GM10847 (cell line): Measurements from ENCODE around the gene VAV2.

ENCODE experiments used
- POLR2A ChIP-seq: IDR thresholded peaks from 2 replicates; pipeline ENCODE4 v1.6.1; 2011; ENCODE audit not compliant: insufficient read length; ENCODE audit errors: extremely low read depth

Gene VAV2

DNA sequence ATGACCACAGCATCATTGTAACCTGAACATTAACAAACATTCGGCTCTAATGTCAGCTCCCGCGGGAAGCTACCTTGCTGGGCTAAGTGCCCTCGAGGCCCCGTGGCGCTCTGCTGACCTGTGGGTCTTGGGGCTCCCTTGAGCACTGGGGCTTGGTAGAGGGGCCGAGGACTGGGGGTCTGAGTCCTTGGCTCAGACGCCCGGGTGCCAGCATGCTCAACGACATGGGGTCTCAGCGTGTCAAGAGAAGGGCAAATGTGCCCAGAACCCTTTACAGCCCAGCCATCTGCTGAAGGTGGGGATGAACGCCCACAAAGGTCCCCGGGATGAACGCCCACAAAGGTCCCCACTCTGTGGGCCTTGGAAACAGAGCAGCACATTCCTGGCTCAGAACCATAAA lies 214.3 kb downstream of the VAV2 start:
- TF ChIP-seq POLR2A, result no peak

GRCh38 chr9:133777068-133777791 lies 214.9 kb downstream of the VAV2 start:
- no peak for TF ChIP-seq POLR2A

GRCh38 chr9:133775951-133776905 lies 215.9 kb downstream of the VAV2 start:
- no peak for TF ChIP-seq POLR2A

DNA sequence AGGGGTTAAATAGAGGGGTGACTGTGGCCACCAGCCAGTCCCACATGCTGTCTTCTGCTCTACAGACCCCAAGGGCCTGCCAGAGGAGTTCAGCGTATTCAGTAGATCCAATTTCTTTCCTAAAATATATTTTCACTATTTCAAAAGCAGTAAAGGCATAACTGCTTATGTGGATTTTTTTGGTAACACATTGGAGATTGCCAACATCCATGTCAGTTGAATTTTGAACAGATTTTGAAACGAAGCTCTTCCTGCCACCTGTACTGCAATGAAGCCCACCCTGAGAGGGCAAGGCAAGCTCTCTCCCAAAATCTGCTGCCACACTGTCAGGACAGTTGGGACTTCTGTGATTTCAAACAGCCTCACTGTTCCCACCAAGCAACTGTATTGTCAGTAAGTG lies 216.8 kb downstream of the VAV2 start:
- TF ChIP-seq POLR2A, result no peak

- no peak for TF ChIP-seq POLR2A
These were observed 217.3 kb downstream of the VAV2 start for GRCh38 chr9:133774799-133775198.

- TF ChIP-seq POLR2A, result no peak
These were observed 218.1 kb downstream of the VAV2 start for GRCh38 chr9:133773889-133774655.

DNA sequence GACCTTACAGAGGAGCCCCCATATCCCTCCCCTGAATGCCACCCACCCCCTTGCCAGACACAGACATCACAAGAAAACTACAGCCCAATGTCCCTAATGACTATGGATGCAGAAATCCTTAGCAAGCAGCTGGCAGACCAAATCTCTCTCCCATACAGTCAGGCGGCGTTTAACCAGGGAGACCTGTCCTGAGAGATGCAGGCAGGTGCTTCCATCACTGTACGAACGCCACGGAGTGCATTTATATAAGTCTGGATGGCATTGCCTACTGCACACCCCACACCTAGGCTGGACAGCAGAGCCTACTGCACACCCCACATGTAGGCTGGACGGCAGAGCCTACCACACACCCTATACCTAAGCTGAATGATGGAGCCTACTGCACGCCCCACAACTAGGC lies 219.5 kb downstream of the VAV2 start:
- no peak for TF ChIP-seq POLR2A

DNA sequence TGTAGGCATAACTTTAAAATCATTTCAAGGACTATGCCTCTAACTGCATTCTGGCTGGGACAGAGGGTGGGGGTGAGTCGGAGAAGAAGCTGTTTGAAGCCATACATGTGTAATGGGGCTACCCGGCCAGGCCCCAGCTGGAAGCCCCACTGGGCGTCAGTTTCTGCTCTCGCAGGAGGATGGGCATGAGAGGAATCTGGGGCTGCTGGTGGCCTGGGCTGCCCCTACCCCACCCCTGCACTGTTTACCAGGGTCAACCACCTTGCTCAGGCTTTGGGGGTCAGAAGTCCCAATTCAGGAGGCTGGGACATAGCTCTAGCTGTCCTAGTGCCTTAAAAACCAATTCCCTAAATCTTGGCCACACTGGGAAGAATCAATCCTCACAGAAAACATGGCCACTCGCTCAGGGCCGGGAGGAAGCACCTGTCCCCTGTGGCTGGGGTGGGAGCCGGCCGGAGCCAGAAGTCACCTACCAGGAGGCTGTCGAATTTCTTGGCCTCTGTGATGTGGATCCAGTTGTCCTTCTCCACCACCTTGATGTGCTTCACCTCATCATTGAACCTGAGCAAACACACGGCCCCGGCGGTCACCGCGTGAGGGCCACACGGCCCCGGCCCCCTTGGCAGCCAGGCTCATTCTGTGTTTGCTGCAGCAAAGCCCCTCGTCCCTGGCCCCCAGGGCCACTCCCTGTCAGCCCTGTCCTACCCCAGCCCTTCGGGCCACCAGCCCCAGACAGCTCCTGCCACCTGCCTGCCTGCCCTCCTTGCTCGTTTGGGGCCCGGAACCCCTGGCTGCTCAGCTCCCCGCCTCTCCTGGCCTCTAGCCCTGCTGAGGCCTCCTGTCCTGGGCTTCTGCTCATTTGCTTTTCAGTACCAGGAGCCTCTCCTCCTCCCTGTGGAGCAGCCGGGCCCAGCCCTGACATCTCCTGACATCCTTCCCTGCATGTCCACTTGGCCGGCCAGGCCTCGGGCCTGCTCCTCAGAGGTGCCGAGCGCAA lies 220.3 kb downstream of the VAV2 start:
- TF ChIP-seq POLR2A, result no peak

GRCh38 chr9:133770076-133770777 lies 221.9 kb downstream of the VAV2 start:
- TF ChIP-seq POLR2A, result no peak

DNA sequence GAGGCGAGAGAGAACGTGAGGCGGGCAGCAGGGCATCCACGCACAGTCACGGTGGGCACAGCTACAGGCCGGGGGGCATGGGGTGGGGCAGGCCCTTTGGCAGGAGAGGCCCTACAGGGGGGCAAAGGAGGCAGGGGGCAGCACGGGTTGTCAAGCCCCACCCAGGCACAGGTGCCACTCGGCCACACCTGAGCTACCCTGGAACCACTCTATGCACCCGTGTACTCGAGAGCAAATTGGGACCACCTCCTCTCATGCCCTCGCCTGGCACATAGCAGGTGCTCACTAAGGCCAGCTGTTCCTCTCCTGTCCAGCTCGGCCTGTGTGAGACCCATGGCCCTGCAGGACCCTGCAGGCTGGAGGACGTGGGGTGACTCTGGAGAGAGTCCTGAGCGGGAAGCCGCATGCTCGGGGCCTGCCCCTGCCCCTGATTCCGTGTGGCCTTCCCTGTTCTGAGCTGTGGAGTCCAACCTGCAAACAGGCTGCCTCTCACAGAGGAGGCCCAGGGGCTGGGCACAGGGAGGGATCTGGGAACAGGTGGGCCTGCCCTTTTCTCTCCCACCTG lies 222.5 kb downstream of the VAV2 start:
- no peak for TF ChIP-seq POLR2A

DNA sequence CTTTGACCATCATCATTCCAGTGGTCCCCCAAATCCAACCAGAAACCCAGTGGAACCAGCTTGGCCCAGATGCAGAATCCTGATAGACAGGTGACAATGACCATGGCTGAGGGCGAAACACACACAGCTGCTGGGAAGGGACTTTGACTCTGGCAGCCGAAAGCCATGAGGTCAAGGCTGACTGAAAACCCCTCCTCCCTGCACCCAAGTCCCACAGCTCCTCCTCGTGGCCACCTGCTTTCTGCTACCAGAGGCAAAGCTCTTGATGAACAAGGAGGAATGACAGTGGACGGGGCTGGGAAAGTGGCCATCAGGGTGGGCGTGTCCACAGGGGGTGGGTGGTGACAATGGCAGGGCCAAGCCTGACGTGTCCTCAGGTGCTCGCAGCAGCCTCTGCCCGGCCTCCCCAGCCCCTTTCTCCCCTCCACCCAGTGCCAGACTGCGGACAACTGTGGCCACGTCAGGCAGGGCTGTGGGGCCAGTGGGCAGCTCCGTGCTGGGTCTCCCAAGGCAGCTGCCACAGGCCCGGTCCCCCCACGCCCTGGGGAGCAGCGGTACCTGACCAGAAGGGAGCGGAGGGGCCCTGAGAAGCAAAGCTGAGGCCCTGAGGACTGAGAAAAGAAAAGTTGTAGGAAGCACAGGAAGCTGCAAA lies 223.1 kb downstream of the VAV2 start:
- TF ChIP-seq POLR2A, result no peak

DNA sequence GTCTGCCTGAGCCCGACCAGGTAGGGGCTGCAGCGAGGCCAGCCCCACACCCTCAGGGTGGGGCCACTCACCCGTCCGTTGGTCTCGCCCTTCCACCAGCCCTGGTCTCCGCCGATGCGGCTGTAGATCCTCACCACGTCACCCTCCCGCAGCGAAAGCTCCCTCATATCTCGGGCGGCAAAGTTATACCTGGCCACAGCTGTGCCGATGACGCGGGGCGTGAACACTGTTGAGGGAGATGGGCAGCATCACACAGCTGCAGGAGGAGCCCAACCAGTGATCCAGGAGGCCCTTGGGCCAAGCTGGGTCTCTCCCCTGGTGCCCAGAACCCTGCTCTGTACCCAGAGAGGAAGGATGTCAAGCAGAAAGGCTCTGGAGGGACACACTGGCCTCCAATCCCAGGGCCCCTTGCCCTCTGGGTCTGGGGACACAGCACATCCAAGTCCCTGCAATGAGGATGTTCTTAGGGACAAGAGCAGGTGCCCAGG lies 223.7 kb downstream of the VAV2 start:
- TF ChIP-seq POLR2A, result no peak

DNA sequence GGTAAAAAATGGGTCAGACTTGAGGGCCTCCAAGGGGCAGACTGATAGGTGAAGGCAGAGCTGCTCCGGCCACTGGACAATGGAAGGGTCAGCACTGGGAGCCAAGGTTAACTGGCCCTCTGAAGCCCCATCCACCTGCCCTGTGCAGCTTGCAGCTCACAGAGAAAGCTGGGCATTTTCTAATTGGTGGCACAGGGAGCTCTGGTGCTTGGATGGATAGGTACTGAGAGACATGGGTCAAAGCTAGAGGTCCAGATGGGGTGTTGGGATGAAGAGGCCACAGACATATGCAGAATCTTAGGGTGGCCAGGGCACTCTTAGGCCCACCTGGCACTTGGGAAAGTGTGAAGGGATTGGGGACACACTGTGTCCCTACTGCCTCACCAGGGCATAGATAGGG lies 224.5 kb downstream of the VAV2 start:
- TF ChIP-seq POLR2A, result no peak

- TF ChIP-seq POLR2A, result no peak
These were observed 225.1 kb downstream of the VAV2 start for GRCh38 chr9:133767008-133767407.
